GM06990 (cell line): ENCODE data around the gene FAM120A.

Experiments used
- DNase-seq: peaks from one replicate; pipeline ENCODE4 v3.0.0-alpha.2; 2011; ENCODE audit not compliant: insufficient read length; ENCODE audit errors: extremely low read depth
- H3K27me3 ChIP-seq: replicated peaks from 2 replicates; pipeline ENCODE4 v1.6.0; 2011; ENCODE audit warnings: low read length; ENCODE audit not compliant: control insufficient read depth, insufficient read depth
- H3K36me3 ChIP-seq: 2 replicates; pipeline ENCODE4 v1.5.1; 2011; ENCODE audit warnings: low read length; ENCODE audit not compliant: control insufficient read depth, insufficient read depth
- H3K4me3 ChIP-seq: replicated peaks from 2 replicates; pipeline ENCODE4 v1.5.1; 2011; ENCODE audit warnings: low read depth, mild to moderate bottlenecking, control low read depth, low read length
- CTCF ChIP-seq: IDR thresholded peaks from 2 replicates; pipeline ENCODE4 v1.5.1; 2011; ENCODE audit warnings: low read length, control low read depth, mild to moderate bottlenecking, inconsistent platforms; ENCODE audit not compliant: insufficient read depth, poor library complexity, severe bottlenecking

The FAM120A gene

DNA sequence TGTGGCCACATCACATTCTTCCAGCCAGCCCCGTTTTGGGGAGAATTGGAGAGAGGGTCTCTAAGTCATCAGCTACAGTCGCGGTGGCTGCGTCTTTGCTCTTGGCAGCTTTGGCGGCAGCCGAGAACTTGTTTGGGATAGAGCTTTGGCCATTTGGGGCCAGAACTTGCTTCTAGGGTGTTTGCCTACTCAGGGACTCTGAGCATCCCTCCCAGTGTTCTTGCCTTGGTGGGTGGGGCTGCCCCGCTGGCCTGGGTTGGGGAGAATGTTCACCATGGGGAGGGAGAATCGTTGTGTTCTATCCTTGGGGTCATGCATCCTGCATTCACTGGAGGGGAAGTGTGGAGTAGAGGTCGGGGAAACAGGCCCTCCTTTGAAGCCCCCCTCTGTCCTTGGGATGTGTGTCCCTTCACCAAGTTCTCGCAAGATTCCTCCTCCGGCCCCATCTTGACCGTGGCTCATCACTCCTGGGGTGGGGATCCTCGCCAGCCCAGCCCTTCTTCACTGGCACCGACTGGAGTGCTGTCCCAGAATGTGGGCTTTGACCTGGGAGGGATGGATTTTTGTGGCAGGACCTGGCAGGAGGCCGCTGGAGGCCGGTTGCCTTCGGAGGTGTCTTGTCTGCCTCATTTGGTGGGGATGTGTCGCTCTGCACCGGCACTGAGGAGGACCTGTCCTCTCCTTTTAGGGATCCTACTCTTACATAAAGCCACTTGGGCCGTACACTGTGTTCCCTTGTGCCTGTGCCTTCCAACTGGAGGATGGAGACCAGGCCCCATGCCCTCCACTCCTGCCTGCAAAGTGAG is 128.4 kb downstream of the FAM120A start:
- DNase-seq: no peak
- TF ChIP-seq CTCF: no peak
- Histone ChIP-seq H3K27me3 (no peaks in the 10 kb centered on the region), H3K4me3 (no peak overlapping the region), H3K36me3 (no peaks in the 10 kb centered on the region)

DNA sequence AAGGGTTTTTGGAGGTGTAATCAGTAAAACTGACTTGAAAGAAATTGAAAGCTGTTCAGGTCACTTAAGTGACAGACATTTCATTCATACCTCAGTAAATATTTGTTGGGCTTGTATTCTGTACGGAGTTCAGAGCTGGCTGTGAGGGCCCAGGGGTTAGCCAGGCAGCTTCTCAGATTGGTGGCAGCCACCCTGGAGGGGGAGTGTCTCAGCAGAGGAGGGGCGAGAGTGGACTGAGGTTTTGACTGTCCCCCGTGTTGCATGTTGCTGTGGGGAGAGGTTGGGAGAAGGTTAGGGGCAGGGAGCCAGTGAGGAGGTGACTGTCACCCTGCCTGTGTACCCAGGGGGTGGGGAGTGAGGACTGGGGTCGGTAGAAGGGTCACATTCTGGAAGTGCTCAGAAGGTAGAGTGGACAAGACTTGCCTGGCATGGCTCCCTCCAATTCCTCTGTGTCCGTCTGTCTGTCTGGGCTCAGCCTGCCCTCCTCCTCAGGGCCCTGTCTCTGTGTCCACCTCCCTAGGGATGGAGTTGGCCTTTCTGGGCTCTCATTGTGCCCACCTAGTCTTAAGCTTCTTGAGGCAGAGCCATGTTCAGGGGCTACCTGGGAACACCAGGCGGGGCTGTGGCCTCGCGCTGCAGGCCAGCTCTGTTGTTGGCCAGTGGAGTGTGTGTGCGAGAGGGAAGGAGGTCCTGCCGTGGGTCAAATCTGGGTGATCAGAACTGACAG is 129.3 kb downstream of the FAM120A start:
- Histone ChIP-seq H3K4me3 (no peak overlapping the region), H3K27me3 (no peaks in the 10 kb centered on the region), H3K36me3 (no peaks in the 10 kb centered on the region)
- no peak for DNase-seq
- TF ChIP-seq CTCF: no peak

DNA sequence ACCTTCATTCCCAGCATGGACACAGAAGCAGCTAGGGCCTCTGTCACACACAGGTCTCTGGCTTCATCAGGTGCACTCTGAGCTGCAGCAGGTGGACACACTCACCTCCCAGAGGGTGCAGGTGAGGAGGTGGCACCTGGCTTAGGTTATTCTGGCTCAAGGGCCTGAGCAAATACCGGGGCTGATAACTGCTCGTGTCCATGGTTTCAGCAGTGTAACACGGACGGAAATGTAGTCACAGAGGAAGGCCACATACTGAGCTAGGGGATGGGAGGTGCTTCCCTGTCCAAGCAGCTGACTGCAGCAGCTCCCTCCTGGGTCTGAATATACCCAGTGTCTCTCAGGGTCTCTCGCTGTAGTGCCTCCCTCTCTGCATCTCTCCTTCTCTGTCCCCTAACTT is 130.6 kb downstream of the FAM120A start:
- Histone ChIP-seq H3K4me3 (no peak overlapping the region), H3K27me3 (no peaks in the 10 kb centered on the region), H3K36me3 (no peaks in the 10 kb centered on the region)
- TF ChIP-seq CTCF: no peak
- DNase-seq: no peak

- no peaks in the 10 kb centered on the region for H3K27me3 ChIP-seq
- DNase-seq: no peak
- H3K4me3 ChIP-seq: no peak overlapping the region
- no peaks in the 10 kb centered on the region for H3K36me3 ChIP-seq
- no peak for TF ChIP-seq CTCF
These were observed 131.1 kb downstream of the FAM120A start for GRCh38 chr9:93582550-93582949.

DNA sequence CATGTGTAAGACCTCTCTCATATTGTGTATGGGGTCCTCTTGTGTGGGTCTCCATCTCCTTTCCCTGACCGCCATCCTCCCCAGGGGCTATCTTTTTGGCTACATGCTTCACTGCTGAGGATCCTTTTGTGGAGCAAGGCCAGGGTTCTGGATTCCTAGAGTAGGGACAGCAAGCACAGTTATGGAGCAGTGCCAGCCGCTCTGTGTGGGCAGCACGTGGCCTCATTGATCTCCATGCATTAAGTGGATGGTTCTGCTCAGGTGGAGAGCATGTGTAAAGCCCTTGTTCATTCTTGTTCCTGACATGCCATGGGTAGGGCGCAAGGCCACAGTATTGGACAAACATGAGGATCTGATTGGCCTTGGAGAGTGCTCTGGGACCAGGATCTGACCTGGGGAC is 133.8 kb downstream of the FAM120A start:
- H3K4me3 ChIP-seq: no peak overlapping the region
- TF ChIP-seq CTCF: no peak
- DNase-seq: no peak
- no peaks in the 10 kb centered on the region for H3K27me3 ChIP-seq
- no peaks in the 10 kb centered on the region for H3K36me3 ChIP-seq

DNA sequence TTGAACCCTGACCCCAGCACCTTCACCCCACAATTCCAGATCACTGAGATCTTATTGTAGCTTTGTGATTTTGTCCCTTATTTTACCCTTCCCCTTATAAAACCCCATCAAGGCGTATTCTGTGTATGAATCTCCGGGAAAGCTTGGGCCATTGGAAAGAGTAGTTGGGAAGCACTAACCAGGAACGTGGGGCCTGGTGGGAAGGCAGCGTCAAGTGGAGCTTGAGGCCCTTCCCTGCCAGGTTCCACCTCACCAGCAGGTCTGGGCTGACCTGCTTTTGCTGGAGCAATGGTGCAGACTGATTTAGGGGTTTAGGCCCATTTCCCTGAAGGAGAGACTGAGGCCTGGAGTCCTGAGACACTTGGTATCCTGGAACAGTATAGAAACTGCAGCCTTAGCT is 134.2 kb downstream of the FAM120A start:
- Histone ChIP-seq H3K36me3 (no peaks in the 10 kb centered on the region), H3K27me3 (no peaks in the 10 kb centered on the region), H3K4me3 (no peak overlapping the region)
- TF ChIP-seq CTCF: no peak
- DNase-seq: no peak
